GM23248 (cell line): Measurements from ENCODE around the gene ZNF425.
"Not testable (repeated sequence)": the region's sequence is repeated elsewhere in the genome, so short reads cannot be mapped to it uniquely, and the experiment has no call there.

Source experiments
- EZH2 ChIP-seq: fragments of 200-600 bp; sonication (generic); IDR thresholded peaks from 2 replicates; pipeline ENCODE4 v1.6.1; 2018; ENCODE audit warnings: antibody characterized with exemption, mild to moderate bottlenecking; ENCODE audit not compliant: insufficient read depth, poor library complexity, severe bottlenecking
- EZH2phosphoT487 ChIP-seq: fragments of 200-600 bp; sonication (generic); IDR thresholded peaks from 2 replicates; pipeline ENCODE4 v1.6.1; 2018; ENCODE audit warnings: antibody characterized with exemption, moderate library complexity, mild to moderate bottlenecking, low read depth; ENCODE audit not compliant: insufficient read depth

DNA sequence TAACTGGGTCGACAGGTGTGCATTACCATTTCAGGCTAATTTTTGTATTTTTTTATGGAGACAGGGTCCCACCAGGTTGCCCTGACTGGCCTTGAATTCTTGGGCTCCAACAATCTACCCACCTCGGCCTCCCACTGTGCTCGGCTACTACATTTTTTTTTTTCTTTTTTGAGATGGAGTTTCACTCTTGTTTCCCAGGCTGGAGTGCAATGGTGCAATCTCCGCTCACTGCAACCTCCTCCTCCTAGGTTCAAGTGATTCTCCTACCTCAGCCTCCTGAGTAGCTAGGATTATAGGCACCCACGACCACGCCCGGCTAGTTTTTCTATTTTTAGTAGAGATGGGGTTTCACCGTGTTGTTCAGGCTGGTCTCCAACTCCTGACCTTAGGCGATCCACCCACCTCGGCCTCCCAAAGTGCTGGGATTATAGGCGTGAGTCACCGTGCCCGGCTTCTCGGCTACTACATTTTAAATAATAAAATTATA, 18.4 kb upstream of the ZNF425 start:
- TF ChIP-seq EZH2, EZH2phosphoT487: not testable (repeated sequence)
